Hepatocyte (in vitro differentiated cells): Measurements from ENCODE around the gene PRKCA.
"Not testable (repeated sequence)": the region's sequence is repeated elsewhere in the genome, so short reads cannot be mapped to it uniquely, and the experiment has no call there.

Experiments used
- CTCF ChIP-seq: fragments of 200-600 bp; sonication (generic); IDR thresholded peaks from 2 replicates; pipeline ENCODE4 v1.5.1; 2016; ENCODE audit warnings: antibody characterized with exemption, mild to moderate bottlenecking; ENCODE audit not compliant: poor library complexity
- EZH2 ChIP-seq: fragments of 200-600 bp; sonication (generic); IDR thresholded peaks from 2 replicates; pipeline ENCODE4 v1.6.1; 2016; ENCODE audit warnings: antibody characterized with exemption, mild to moderate bottlenecking, borderline replicate concordance
- EZH2phosphoT487 ChIP-seq: fragments of 200-600 bp; sonication (generic); IDR thresholded peaks from one replicate; pipeline ENCODE4 v1.6.1; 2018; ENCODE audit warnings: antibody characterized with exemption, mild to moderate bottlenecking, low read depth, moderate library complexity; ENCODE audit not compliant: unreplicated experiment, severe bottlenecking

GRCh38 chr17:66479230-66479889 is 176.9 kb downstream of the PRKCA start:
- TF ChIP-seq CTCF, EZH2, EZH2phosphoT487: not testable (repeated sequence)
